Stimulated activated naive CD8-positive, alpha-beta T cell treated with anti-CD3 and anti-CD28 coated beads, Interleukin-15, amount 100 ng/mL, for 72 hours (primary cell): ENCODE data around the gene RAB7A.

ENCODE experiments used
- ATAC-seq: fragments of 150-1000 bp; cut with Tn5 transposase; 2 replicates; pipeline ENCODE4 v1.10.0; 2021; ENCODE audit warnings: mild to moderate bottlenecking, moderate library complexity
- DNase-seq, 2 donors: peaks; one replicate each; pipeline ENCODE4 v3.0.0; 2021 to 2022
- H3K27ac Mint-ChIP-seq, 2 donors: one replicate each; pipeline ENCODE4 v1.8.0; 2022; ENCODE audit warnings: mild to moderate bottlenecking in 2 of 2, mixed read lengths in 2 of 2, moderate library complexity in 2 of 2
- H3K27me3 Mint-ChIP-seq: one replicate; pipeline ENCODE4 v1.8.0; 2022; ENCODE audit warnings: mixed read lengths
- H3K4me1 Mint-ChIP-seq: one replicate; pipeline ENCODE4 v1.8.0; 2022; ENCODE audit warnings: mild to moderate bottlenecking, mixed read lengths
- H3K4me3 Mint-ChIP-seq, 2 donors: one replicate each; pipeline ENCODE4 v1.8.0; 2022; ENCODE audit warnings: mild to moderate bottlenecking in 2 of 2, mixed read lengths in 2 of 2, moderate library complexity in 1 of 2
- H3K9me3 Mint-ChIP-seq, 2 donors: one replicate each; pipeline ENCODE4 v1.8.0; 2022; ENCODE audit warnings: mixed read lengths in 2 of 2

Gene RAB7A

GRCh38 chr3:128726023-128727016, at the start of gene RAB7A:
RAB7A (plus strand) TSS chr3:128726183; CDS start chr3:128795368, 69,185 bp downstream.
- DNase-seq (peak; percentile 94 to 98), ATAC-seq (peak; percentile 97)
- H3K4me1 Mint-ChIP-seq = peaks cover 62% of the 10 kb centered on the region
- H3K27me3 Mint-ChIP-seq = peaks cover 2% of the 10 kb centered on the region
- peak within 1 kb of the TSS; percentile 97 to 99 for H3K27ac Mint-ChIP-seq
- H3K4me3 Mint-ChIP-seq = peak within 1 kb of the TSS; percentile 96 to 98
- no peaks in the 10 kb centered on the region for H3K9me3 Mint-ChIP-seq

GRCh38 chr3:128679338-128679737, 46.6 kb upstream of the RAB7A start:
- ATAC-seq = no peak
- H3K4me1 Mint-ChIP-seq = peaks cover 49% of the 10 kb centered on the region

GRCh38 chr3:128680603-128681368, 45.2 kb upstream of the RAB7A start:
- H3K4me3 Mint-ChIP-seq = peak overlapping the region; percentile 85 to 86
- no peaks in the 10 kb centered on the region for H3K9me3 Mint-ChIP-seq
- peak overlapping the region; percentile 93 to 95 for H3K27ac Mint-ChIP-seq
- peaks cover 41% of the 10 kb centered on the region for H3K4me1 Mint-ChIP-seq
- H3K27me3 Mint-ChIP-seq = no peaks in the 10 kb centered on the region
- DNase-seq (peak; percentile 98), ATAC-seq (peak; percentile 99)

More at GRCh38 chr3:128679338-128679737, 46.6 kb upstream of the RAB7A start:
- DNase-seq = no peak
- Mint-ChIP-seq H3K27me3 (no peaks in the 10 kb centered on the region), H3K27ac (peak overlapping the region in 1 of 2 donors; percentile 44), H3K4me3 (peak overlapping the region in 1 of 2 donors; percentile 86), H3K9me3 (no peaks in the 10 kb centered on the region)

DNA sequence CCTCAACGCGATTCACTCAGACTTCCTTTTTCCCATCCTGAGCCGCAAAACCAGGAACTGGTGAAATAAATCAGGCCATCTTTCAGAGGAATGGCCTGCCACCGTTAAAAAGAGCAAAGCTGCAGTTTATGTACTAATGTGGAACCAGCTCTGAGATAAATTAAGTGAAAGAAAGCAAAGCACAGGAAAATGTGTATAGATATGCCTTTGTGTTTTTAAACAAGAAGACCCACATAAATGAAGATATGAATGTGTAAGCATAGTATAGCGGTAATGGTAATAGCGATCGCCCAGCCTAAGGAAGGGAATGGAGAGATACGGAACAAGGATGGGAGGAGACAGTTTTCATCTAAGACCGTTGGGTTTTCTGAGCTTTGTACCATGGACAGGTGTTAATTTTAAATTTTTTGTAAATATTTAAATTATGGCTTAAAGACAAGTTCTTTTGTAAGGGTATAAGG, 44.6 kb upstream of the RAB7A start:
- Mint-ChIP-seq H3K9me3 (no peaks in the 10 kb centered on the region), H3K4me1 (peaks cover 37% of the 10 kb centered on the region), H3K4me3 (peak overlapping the region; percentile 85 to 86), H3K27me3 (no peaks in the 10 kb centered on the region), H3K27ac (peak overlapping the region; percentile 93 to 95)
- ATAC-seq (no peak), DNase-seq (no peak)

DNA sequence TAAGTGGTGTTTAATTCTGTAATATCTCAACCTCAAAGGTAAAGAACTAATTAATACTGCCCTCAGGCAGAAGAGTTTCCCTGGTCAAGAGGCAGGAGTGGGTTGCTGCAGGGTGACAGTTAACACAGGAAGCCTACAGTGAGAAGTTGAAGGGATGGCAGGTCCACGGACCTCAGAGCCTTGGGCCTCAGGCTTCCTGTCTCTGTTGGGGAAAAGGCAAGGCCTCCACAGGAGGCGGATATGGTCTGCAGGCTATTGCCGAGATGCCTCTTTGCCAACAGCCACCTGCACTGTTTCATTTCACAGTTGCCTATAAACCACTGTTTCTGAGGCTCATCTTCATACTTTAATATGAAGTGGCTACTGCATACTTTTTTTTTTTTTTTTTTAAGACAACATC, 42.0 kb upstream of the RAB7A start:
- H3K27me3 Mint-ChIP-seq = no peaks in the 10 kb centered on the region
- DNase-seq (no peak), ATAC-seq (no peak)
- no peak overlapping the region for H3K4me3 Mint-ChIP-seq
- H3K4me1 Mint-ChIP-seq = peaks cover 35% of the 10 kb centered on the region
- no peaks in the 10 kb centered on the region for H3K9me3 Mint-ChIP-seq
- H3K27ac Mint-ChIP-seq = peak overlapping the region in 1 of 2 donors; percentile 75

DNA sequence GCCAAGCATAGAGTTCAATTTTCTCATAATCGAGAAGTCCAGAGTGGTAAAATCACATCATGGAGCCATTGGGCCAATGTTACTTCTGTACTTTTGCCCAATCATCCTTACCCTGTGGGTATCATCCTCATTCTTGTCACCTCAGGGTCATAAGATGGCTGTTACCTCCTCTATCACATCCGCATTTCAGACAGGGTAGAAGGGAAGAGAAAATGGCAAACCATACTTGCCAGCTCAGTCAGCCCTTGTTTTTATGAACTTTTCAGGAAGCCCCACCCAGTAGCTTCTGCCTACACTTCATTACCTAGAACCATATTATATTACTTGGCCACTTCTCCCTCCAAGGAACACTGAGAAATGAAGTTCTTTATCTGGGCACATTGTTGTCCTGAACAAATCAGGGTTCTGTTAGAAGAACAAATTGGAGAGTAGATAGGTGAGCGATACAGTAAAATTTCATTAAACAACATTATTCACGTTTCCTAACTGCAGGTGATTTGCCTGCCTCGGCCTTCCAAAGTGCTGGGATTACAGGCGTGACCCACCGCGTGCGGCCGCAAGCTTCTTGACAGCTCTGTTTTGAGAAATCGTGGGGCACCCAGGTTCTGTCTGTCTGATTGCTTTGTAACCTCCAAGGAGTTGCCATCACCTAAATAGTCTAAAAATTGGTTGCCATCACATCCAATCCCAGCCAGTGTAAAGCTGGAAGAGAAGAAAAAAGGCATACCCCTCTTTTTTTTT, 40.8 kb upstream of the RAB7A start:
- no peak overlapping the region for H3K27ac Mint-ChIP-seq
- no peaks in the 10 kb centered on the region for H3K27me3 Mint-ChIP-seq
- peaks cover 25% of the 10 kb centered on the region for H3K4me1 Mint-ChIP-seq
- H3K9me3 Mint-ChIP-seq = no peaks in the 10 kb centered on the region
- DNase-seq = no peak
- H3K4me3 Mint-ChIP-seq = no peak overlapping the region
- no peak for ATAC-seq

GRCh38 chr3:128686465-128686864, 39.5 kb upstream of the RAB7A start:
- DNase-seq (no peak), ATAC-seq (no peak)
- Mint-ChIP-seq H3K4me1 (peaks cover 15% of the 10 kb centered on the region), H3K4me3 (no peak overlapping the region), H3K27ac (no peak overlapping the region), H3K9me3 (no peaks in the 10 kb centered on the region), H3K27me3 (no peaks in the 10 kb centered on the region)

- H3K4me1 Mint-ChIP-seq = peaks cover 6% of the 10 kb centered on the region
- H3K27me3 Mint-ChIP-seq = no peaks in the 10 kb centered on the region
- no peak for DNase-seq
These were observed 36.9 kb upstream of the RAB7A start for GRCh38 chr3:128689060-128689459.

GRCh38 chr3:128693696-128694095, 32.3 kb upstream of the RAB7A start:
- Mint-ChIP-seq H3K4me3 (no peak overlapping the region), H3K4me1 (peaks cover 5% of the 10 kb centered on the region), H3K27ac (no peak overlapping the region), H3K9me3 (no peaks in the 10 kb centered on the region), H3K27me3 (no peaks in the 10 kb centered on the region)
- ATAC-seq (no peak), DNase-seq (no peak)

More at GRCh38 chr3:128689060-128689459, 36.9 kb upstream of the RAB7A start:
- Mint-ChIP-seq H3K4me3 (no peak overlapping the region), H3K27ac (no peak overlapping the region), H3K9me3 (no peaks in the 10 kb centered on the region)
- ATAC-seq = no peak

DNA sequence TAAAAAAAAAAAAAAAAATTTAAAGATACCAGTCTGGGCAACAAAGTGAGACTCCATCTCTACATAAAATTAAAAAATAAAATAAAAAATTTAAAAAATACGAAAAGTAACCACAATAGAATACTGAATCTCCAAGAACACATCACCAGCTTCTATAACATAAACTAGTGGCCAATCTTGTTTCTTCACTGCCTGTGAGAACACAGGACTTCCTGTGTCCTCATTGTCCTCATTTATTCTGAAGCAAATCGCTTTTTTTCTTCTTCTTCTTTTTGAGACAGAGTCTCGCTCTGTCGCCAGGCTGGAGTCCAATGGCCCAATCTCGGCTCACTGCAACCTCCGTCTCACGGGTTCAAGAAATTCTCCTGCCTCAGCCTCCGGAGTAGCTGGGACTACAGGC, 28.6 kb upstream of the RAB7A start:
- ATAC-seq = no peak
- no peaks in the 10 kb centered on the region for H3K9me3 Mint-ChIP-seq
- no peaks in the 10 kb centered on the region for H3K27me3 Mint-ChIP-seq
- peak overlapping the region in 1 of 2 donors; percentile 13 for H3K4me3 Mint-ChIP-seq
- DNase-seq = no peak
- H3K27ac Mint-ChIP-seq = no peak overlapping the region
- peaks cover 5% of the 10 kb centered on the region for H3K4me1 Mint-ChIP-seq

GRCh38 chr3:128698211-128699047, 27.6 kb upstream of the RAB7A start:
- H3K9me3 Mint-ChIP-seq = no peaks in the 10 kb centered on the region
- ATAC-seq (peak; percentile 75), DNase-seq (peak; percentile 21 to 27)
- peak overlapping the region in 1 of 2 donors; percentile 91 for H3K27ac Mint-ChIP-seq
- H3K4me3 Mint-ChIP-seq = peak overlapping the region; percentile 80 to 81
- H3K4me1 Mint-ChIP-seq = peaks cover 5% of the 10 kb centered on the region
- H3K27me3 Mint-ChIP-seq = no peaks in the 10 kb centered on the region

GRCh38 chr3:128701342-128702212, 24.4 kb upstream of the RAB7A start:
- Mint-ChIP-seq H3K27me3 (no peaks in the 10 kb centered on the region), H3K4me1 (peaks cover 5% of the 10 kb centered on the region)

GRCh38 chr3:128702391-128702790, 23.6 kb upstream of the RAB7A start:
- Mint-ChIP-seq H3K9me3 (no peaks in the 10 kb centered on the region), H3K4me3 (no peak overlapping the region), H3K4me1 (peaks cover 5% of the 10 kb centered on the region), H3K27ac (peak overlapping the region in 1 of 2 donors; percentile 75), H3K27me3 (no peaks in the 10 kb centered on the region)
- ATAC-seq (no peak), DNase-seq (no peak)

More at GRCh38 chr3:128701342-128702212, 24.4 kb upstream of the RAB7A start:
- Mint-ChIP-seq H3K4me3 (no peak overlapping the region), H3K27ac (no peak overlapping the region), H3K9me3 (no peaks in the 10 kb centered on the region)
- ATAC-seq (no peak), DNase-seq (no peak)
